ENCODE data around the gene ATP6V1G1. TPM values are rescaled to one million over a fixed set of nuclear protein-coding genes. Genes with fewer than 3 reads are reported as not detected.

Gene ATP6V1G1
- polyA plus RNA-seq, 1 experiment, result 138 TPM

- CTCF ChIA-PET, result no interaction called here
Observed at GRCh38 chr9:114561771-114562170, 25.8 kb upstream of the ATP6V1G1 start.

DNA sequence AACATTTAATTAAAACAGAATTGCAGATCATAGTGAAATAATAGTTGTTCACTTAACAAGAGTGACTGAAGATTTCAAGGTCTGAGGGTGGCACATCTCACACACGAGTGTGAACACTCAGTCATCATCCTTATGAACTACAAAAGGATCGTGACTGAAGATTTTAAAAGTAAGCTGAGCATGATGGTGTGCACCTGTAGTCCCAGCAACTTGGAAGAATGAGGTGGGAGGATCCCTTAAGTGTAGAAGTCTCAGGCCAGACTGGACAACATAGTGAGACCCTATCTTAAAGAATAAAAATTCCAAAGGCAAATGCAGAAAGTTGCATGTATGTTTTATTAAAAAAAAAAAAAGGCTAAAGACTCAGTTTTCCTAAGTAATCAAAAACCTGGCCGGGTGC, 22.4 kb upstream of the ATP6V1G1 start:
- Histone ChIP-seq H3K27ac (ENCODE audit: low read depth, low read length) (no peak overlapping the region), H3K9me3 (ENCODE audit: control insufficient read depth, insufficient read depth, low read length) (no peaks in the 10 kb centered on the region), H3K27me3 (ENCODE audit: control insufficient read depth, insufficient read depth, low read length) (peaks cover 13% of the 10 kb centered on the region), H3K4me3 (ENCODE audit: low read depth, low read length) (no peak overlapping the region)
- ChIA-PET POLR2A (no interaction called here), CTCF (interaction anchor here (1.2 kb wide), 1 partner anchor 78 kb away, joined by 5 read pairs; no protein-coding TSS in a partner anchor)
- no peak for DNase-seq (ENCODE audit: low read depth, low spot score)
- no peak for TF ChIP-seq CTCF (IDR thresholded peaks at IDR 0.05; ENCODE audit: low read depth, low read length)

More at GRCh38 chr9:114561771-114562170, 25.8 kb upstream of the ATP6V1G1 start:
- POLR2A ChIA-PET, result no interaction called here
- DNase-seq (ENCODE audit: low read depth, low spot score), result no peak
- TF ChIP-seq CTCF (IDR thresholded peaks at IDR 0.05; ENCODE audit: low read depth, low read length), result no peak
- Histone ChIP-seq H3K27ac (ENCODE audit: low read depth, low read length) (no peak overlapping the region), H3K9me3 (ENCODE audit: control insufficient read depth, insufficient read depth, low read length) (no peaks in the 10 kb centered on the region), H3K27me3 (ENCODE audit: control insufficient read depth, insufficient read depth, low read length) (peaks cover 15% of the 10 kb centered on the region), H3K4me3 (ENCODE audit: low read depth, low read length) (no peak overlapping the region)

GRCh38 chr9:114570742-114571141, 16.8 kb upstream of the ATP6V1G1 start:
- peaks cover 8% of the 10 kb centered on the region for H3K27me3 ChIP-seq (ENCODE audit: control insufficient read depth, insufficient read depth, low read length)
- H3K4me3 ChIP-seq (ENCODE audit: low read depth, low read length), result no peak overlapping the region
- DNase-seq (ENCODE audit: low read depth, low spot score), result no peak
- ChIA-PET CTCF (no interaction called here), POLR2A (no interaction called here)
- no peak for TF ChIP-seq CTCF (IDR thresholded peaks at IDR 0.05; ENCODE audit: low read depth, low read length)
- H3K27ac ChIP-seq (ENCODE audit: low read depth, low read length), result no peak overlapping the region
- no peaks in the 10 kb centered on the region for H3K9me3 ChIP-seq (ENCODE audit: control insufficient read depth, insufficient read depth, low read length)

GRCh38 chr9:114571391-114571790, 16.2 kb upstream of the ATP6V1G1 start:
- no peak for TF ChIP-seq CTCF (IDR thresholded peaks at IDR 0.05; ENCODE audit: low read depth, low read length)
- ChIA-PET CTCF (interaction anchor here (0.7 kb wide), 1 partner anchor 457 kb away, joined by 3 read pairs; no protein-coding TSS in a partner anchor), POLR2A (no interaction called here)

DNA sequence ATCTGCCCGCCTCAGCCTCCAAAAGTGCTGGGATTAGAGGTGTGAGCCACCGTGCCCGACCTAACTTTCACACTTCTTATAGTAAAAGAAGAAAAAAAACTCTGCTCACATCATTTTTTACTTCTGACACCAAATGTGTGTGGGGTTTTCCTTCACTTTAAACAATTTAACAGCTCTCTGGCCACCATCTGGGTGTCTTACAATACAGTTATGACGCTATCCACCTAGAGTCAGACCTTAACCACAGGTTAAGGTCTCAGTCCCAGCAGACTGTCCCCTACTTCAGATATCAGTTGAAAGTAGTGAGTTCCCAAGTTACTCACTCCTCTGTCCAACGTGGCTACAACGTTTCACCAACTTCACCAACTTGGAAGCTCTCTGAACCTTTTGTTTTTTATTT, 15.4 kb upstream of the ATP6V1G1 start:
- Histone ChIP-seq H3K4me3 (ENCODE audit: low read depth, low read length) (no peak overlapping the region), H3K9me3 (ENCODE audit: control insufficient read depth, insufficient read depth, low read length) (no peaks in the 10 kb centered on the region), H3K27ac (ENCODE audit: low read depth, low read length) (no peak overlapping the region), H3K27me3 (ENCODE audit: control insufficient read depth, insufficient read depth, low read length) (peaks cover 10% of the 10 kb centered on the region)
- CTCF ChIA-PET, result no interaction called here
- no peak for DNase-seq (ENCODE audit: low read depth, low spot score)
- POLR2A ChIA-PET, result no interaction called here
- no peak for TF ChIP-seq CTCF (IDR thresholded peaks at IDR 0.05; ENCODE audit: low read depth, low read length)

More at GRCh38 chr9:114571391-114571790, 16.2 kb upstream of the ATP6V1G1 start:
- Histone ChIP-seq H3K9me3 (ENCODE audit: control insufficient read depth, insufficient read depth, low read length) (no peaks in the 10 kb centered on the region), H3K27ac (ENCODE audit: low read depth, low read length) (no peak overlapping the region), H3K27me3 (ENCODE audit: control insufficient read depth, insufficient read depth, low read length) (peaks cover 8% of the 10 kb centered on the region), H3K4me3 (ENCODE audit: low read depth, low read length) (no peak overlapping the region)
- DNase-seq (ENCODE audit: low read depth, low spot score), result no peak
